K562 (cell line): ENCODE results near the gene SPINK9. TPM values are rescaled to one million over a fixed set of nuclear protein-coding genes. Genes with fewer than 3 reads are reported as not detected.

Experiments used
- ATAC-seq: fragments of 200-7000 bp; cut with Tn5 transposase; 3 replicates; pipeline ENCODE4 v1.9.1; 2020; ENCODE audit warnings: moderate library complexity
- BruUV-seq: library from RNA; stranded (reverse); fragments of 400-500 nt; replicated peaks from 2 replicates; lab custom pipeline; 2021; lab: Mats Ljungman, UMichigan
- CTCF ChIA-PET: fragments of 300-600 bp; formaldehyde crosslinking; extraction: SDS; loops from one replicate; lab custom pipeline; 2021; ENCODE audit warnings: low intra/inter-chr PET ratio; lab: Yijun Ruan, JAX
- POLR2A ChIA-PET: fragments of 300-600, 350-650 bp; sonication (Branson Sonifier 250); formaldehyde crosslinking; extraction: SDS; loops from one replicate; lab custom pipeline; 2021; ENCODE audit warnings: antibody characterized with exemption, inconsistent platforms; lab: Yijun Ruan, JAX
- DNase-seq, 4 experiments: peaks; one replicate each; pipeline versions ENCODE4 v3.0.0 to v3.0.0-alpha.2; 2011 to 2018; ENCODE audit warnings: low spot score in 3 of 4, mixed read lengths in 3 of 4; ENCODE audit errors: extremely low read depth in 1 of 4
- FAIRE-seq: peaks from 2 replicates; lab custom pipeline; 2011; peaks lifted over from hg19 to GRCh38; lab: Jason Lieb, UNC
- H2AFZ ChIP-seq: 2 replicates; pipeline ENCODE4 v1.6.0; 2011; ENCODE audit warnings: low read depth, low read length, control low read depth, inconsistent platforms
- H3K27ac ChIP-seq: fragments of 200-600 bp; 3 replicates; pipeline ENCODE4 v1.8.0; 2011; ENCODE audit warnings: low read depth, mild to moderate bottlenecking, control low read depth, inconsistent platforms, low read length, moderate library complexity, mixed read lengths; ENCODE audit errors: extremely low read depth
- H3K27me3 ChIP-seq, 2 experiments: fragments of 300-600 bp in 1 of 2; 2 replicates in 1 of 2; 3 replicates in 1 of 2; pipeline versions ENCODE4 v1.6.0 to v1.8.0; 2011; ENCODE audit warnings: inconsistent platforms in 2 of 2, low read length in 2 of 2, mild to moderate bottlenecking in 1 of 2, mixed read lengths in 1 of 2, moderate library complexity in 1 of 2; ENCODE audit not compliant: control insufficient read depth in 2 of 2, insufficient read depth in 2 of 2
- H3K36me3 ChIP-seq: fragments of 300-600 bp; 3 replicates; pipeline ENCODE4 v1.8.0; 2011; ENCODE audit warnings: mild to moderate bottlenecking, low read length, inconsistent platforms; ENCODE audit not compliant: control insufficient read depth, insufficient read depth
- H3K4me1 ChIP-seq, 2 experiments: fragments of 200-600 bp in 1 of 2; replicated peaks in 1 of 2; 2 replicates in 1 of 2; 3 replicates in 1 of 2; pipeline versions ENCODE4 v1.5.1 to v1.8.0; 2011; ENCODE audit warnings: inconsistent platforms in 2 of 2, low read length in 2 of 2, mild to moderate bottlenecking in 1 of 2, mixed read lengths in 1 of 2, moderate library complexity in 1 of 2; ENCODE audit not compliant: control insufficient read depth in 2 of 2, insufficient read depth in 2 of 2
- H3K4me2 ChIP-seq: 2 replicates; pipeline ENCODE4 v1.6.1; 2011; ENCODE audit warnings: low read length, control low read depth, inconsistent platforms, mixed read lengths; ENCODE audit not compliant: insufficient read depth
- H3K4me3 ChIP-seq: fragments of 200-600 bp; sonication (generic), shearing (Covaris generic); 2 replicates; pipeline ENCODE4 v1.5.1; 2016; ENCODE audit warnings: control low read depth, inconsistent platforms
- H3K79me2 ChIP-seq: fragments of 200-600 bp; 3 replicates; pipeline ENCODE4 v1.8.0; 2011; ENCODE audit warnings: low read length, inconsistent platforms; ENCODE audit not compliant: control insufficient read depth, insufficient read depth
- H3K9ac ChIP-seq, 2 experiments: 2 replicates each; pipeline versions ENCODE4 v1.6.0 to v1.6.1; 2011; ENCODE audit warnings: low read depth in 2 of 2, low read length in 2 of 2, control low read depth in 1 of 2, inconsistent platforms in 1 of 2, mild to moderate bottlenecking in 1 of 2, mixed read lengths in 1 of 2; ENCODE audit not compliant: insufficient read depth in 1 of 2
- H3K9me1 ChIP-seq: one replicate; pipeline ENCODE4 v1.6.0; 2011; ENCODE audit warnings: inconsistent platforms, mild to moderate bottlenecking, low read length, moderate library complexity; ENCODE audit not compliant: control insufficient read depth, insufficient read depth
- H3K9me3 ChIP-seq: replicated peaks from 2 replicates; pipeline ENCODE4 v1.5.1; 2011; ENCODE audit warnings: low read depth, low read length, inconsistent platforms; ENCODE audit not compliant: control insufficient read depth, insufficient read depth
- H4K20me1 ChIP-seq: replicated peaks from 2 replicates; pipeline ENCODE4 v1.6.1; 2011; ENCODE audit warnings: low read length, inconsistent platforms, mixed read lengths; ENCODE audit not compliant: control insufficient read depth, insufficient read depth
- BACH1 ChIP-seq: fragments of 200-800 bp; sonication (Bioruptor generic); IDR thresholded peaks from 2 replicates; pipeline ENCODE4 v1.6.1; 2016; ENCODE audit warnings: missing genetic modification characterization, missing compliant biosample characterization
- CBX1 ChIP-seq: sonication (generic); IDR thresholded peaks from 2 replicates; pipeline ENCODE4 v1.6.1; 2016; ENCODE audit warnings: antibody characterized with exemption, low read depth, mild to moderate bottlenecking
- ILF3 ChIP-seq: fragments of 450-650 bp; IDR thresholded peaks from 2 replicates; pipeline ENCODE4 v1.6.1; 2018; ENCODE audit warnings: antibody characterized with exemption, mild to moderate bottlenecking, moderate library complexity, borderline replicate concordance
- LARP7 ChIP-seq: fragments of 450-650 bp; IDR thresholded peaks from 2 replicates; pipeline ENCODE4 v1.6.1; 2016
- MEF2A ChIP-seq: IDR thresholded peaks from 2 replicates; pipeline ENCODE4 v1.6.1; 2011; ENCODE audit warnings: low read depth, mild to moderate bottlenecking, low read length, moderate library complexity; ENCODE audit not compliant: control insufficient read depth
- SIN3B ChIP-seq: fragments of 450-650 bp; IDR thresholded peaks from 2 replicates; pipeline ENCODE4 v1.6.1; 2017; ENCODE audit warnings: low read depth, mild to moderate bottlenecking, moderate library complexity
- SRSF1 ChIP-seq: fragments of 200-400 bp; formaldehyde crosslinking; IDR thresholded peaks from 2 replicates; pipeline ENCODE4 v1.6.1; 2017; ENCODE audit warnings: mild to moderate bottlenecking, low read depth, low read length, moderate library complexity
- WHSC1 ChIP-seq: IDR thresholded peaks from one replicate; pipeline ENCODE4 v1.6.1; 2012; ENCODE audit warnings: low read length, control low read depth, inconsistent platforms
- ZBTB17 ChIP-seq: fragments of 450-650 bp; formaldehyde crosslinking; IDR thresholded peaks from 2 replicates; pipeline ENCODE4 v1.4.0; 2020; ENCODE audit warnings: mild to moderate bottlenecking
- ZNF384 ChIP-seq: IDR thresholded peaks from 2 replicates; pipeline ENCODE4 v1.6.1; 2012; ENCODE audit warnings: low read depth, low read length, improper control_type of control experiment
- WGBS: fragments of 100-300 bp; shearing (Covaris generic); methylation state at CpG from one replicate; pipeline ENCODE4 v1.1.6; 2016; ENCODE audit warnings: low coverage, mixed read lengths; ENCODE audit not compliant: insufficient coverage; ENCODE audit errors: missing lambda C conversion rate; 5-methylcytosine and 5-hydroxymethylcytosine counted together
- in situ Hi-C: fragments of 300-500 bp; cut with MboI; formaldehyde crosslinking; loops from 4 replicates; pipeline ENCODE4 v1.15.0; 2018; ENCODE audit warnings: inconsistent platforms, mixed read lengths
- intact Hi-C: fragments of 100-400 bp; cut with micrococcal nuclease; formaldehyde crosslinking; loops from 2 replicates; pipeline ENCODE4 v1.14.2; 2022
- polyA plus RNA-seq, 8 experiments: library from polyadenylated mRNA; depleted of rRNA in 4 of 8; stranded (reverse) in 5 of 8; unstranded in 3 of 8; fragments of >200 nt; fragmentation: Nextera tagmentation in 2 of 8; fragmentation: Illumina TruSeq in 1 of 8; extraction: Ambion mirVana in 2 of 8; extraction: Trizol in 1 of 8; gene quantifications; 2 replicates each; pipeline versions ENCODE4 v1.2.1 to v1.2.3, GENCODE V29; 2011 to 2014; ENCODE audit warnings: inconsistent platforms in 1 of 8, missing spikeins in 1 of 8
- total RNA-seq, 7 experiments: library from RNA; depleted of rRNA in 6 of 7; stranded (reverse); fragments of >200 nt in 6 of 7; fragmentation: Illumina TruSeq in 2 of 7; extraction: Trizol in 2 of 7; gene quantifications; 2 replicates each; pipeline versions ENCODE4 v1.2.1 to v1.2.3, GENCODE V29; 2011 to 2021; ENCODE audit warnings: low replicate concordance in 1 of 7
- TF ChIP-seq, protein P1 (sequence below): fragments of 250-450 bp; sonication (Bioruptor Pico); IDR thresholded peaks from 2 replicates; pipeline ENCODE4 v1.4.0; 2020; ENCODE audit warnings: mild to moderate bottlenecking, moderate library complexity
- TF ChIP-seq, protein P2 (sequence below): fragments of 450-650 bp; IDR thresholded peaks from one replicate; pipeline ENCODE4 v1.6.1; 2018; ENCODE audit warnings: mild to moderate bottlenecking, moderate library complexity; ENCODE audit not compliant: partially characterized antibody

The SPINK9 gene
- total and polyA plus RNA-seq, 9 of the 15 experiments (the other 6 are each of a cell fraction or from before 2014, with no cell fraction given) = not detected

DNA sequence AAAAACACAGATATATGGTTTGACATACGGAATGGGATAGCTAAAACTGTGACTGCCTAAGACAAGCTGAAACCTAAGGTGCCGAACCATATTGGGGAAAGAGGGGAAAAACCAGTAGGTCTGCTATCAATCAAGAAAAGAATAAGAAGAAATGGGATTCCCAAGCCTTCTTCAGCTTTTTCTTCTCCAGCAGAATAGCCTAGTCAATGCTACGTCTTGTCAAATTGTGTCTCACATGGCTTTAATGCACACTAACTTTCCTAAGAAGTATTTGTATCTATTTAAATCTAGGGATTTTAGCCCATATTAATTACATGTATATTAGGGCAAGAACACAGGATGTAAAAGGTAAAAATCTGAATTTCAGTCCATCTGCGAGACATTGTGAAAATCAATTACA lies 47.6 kb downstream of the SPINK9 start:
- peak overlapping the region; percentile 98 for H2AFZ ChIP-seq
- peak overlapping the region; percentile 83 for H3K4me3 ChIP-seq
- no peaks in the 10 kb centered on the region for H3K9me1 ChIP-seq
- intact Hi-C loops (loop anchor here (5.0 kb wide), 1 partner anchor 304 kb away; no protein-coding TSS in a partner anchor), in situ Hi-C loops (no loop called here)
- ChIA-PET POLR2A (no interaction called here), CTCF (no interaction called here)
- BruUV-seq = no TSS peak
- no peak for FAIRE-seq
- no peaks in the 10 kb centered on the region; the same call in 1 of the 2 replicates for H4K20me1 ChIP-seq
- peaks cover 36% of the 10 kb centered on the region for H3K79me2 ChIP-seq
- no peaks in the 10 kb centered on the region for H3K27me3 ChIP-seq
- ATAC-seq = no peak
- H3K36me3 ChIP-seq = peaks cover 9% of the 10 kb centered on the region
- H3K9me3 ChIP-seq = no peaks in the 10 kb centered on the region
- peaks cover 7 to 17% of the 10 kb centered on the region in 2 experiments; a peak in 3 of 5 replicates for H3K4me1 ChIP-seq
- 89% methylated on average over 4 of the region's 4 CpGs for WGBS
- peak overlapping the region; percentile 90; the same call in 1 of the 3 replicates for H3K27ac ChIP-seq
- TF ChIP-seq BACH1 (tag) (0 out of 2 replicates have a peak, but pooled peaks have one; percentile 23), ZBTB17 (no peak), ILF3 (no peak)
- H3K9ac ChIP-seq = peak overlapping the region in 1 of 2 experiments; percentile 98; a peak in 2 of 4 replicates
- H3K4me2 ChIP-seq = peak overlapping the region; percentile 100
- DNase-seq = no peak

DNA sequence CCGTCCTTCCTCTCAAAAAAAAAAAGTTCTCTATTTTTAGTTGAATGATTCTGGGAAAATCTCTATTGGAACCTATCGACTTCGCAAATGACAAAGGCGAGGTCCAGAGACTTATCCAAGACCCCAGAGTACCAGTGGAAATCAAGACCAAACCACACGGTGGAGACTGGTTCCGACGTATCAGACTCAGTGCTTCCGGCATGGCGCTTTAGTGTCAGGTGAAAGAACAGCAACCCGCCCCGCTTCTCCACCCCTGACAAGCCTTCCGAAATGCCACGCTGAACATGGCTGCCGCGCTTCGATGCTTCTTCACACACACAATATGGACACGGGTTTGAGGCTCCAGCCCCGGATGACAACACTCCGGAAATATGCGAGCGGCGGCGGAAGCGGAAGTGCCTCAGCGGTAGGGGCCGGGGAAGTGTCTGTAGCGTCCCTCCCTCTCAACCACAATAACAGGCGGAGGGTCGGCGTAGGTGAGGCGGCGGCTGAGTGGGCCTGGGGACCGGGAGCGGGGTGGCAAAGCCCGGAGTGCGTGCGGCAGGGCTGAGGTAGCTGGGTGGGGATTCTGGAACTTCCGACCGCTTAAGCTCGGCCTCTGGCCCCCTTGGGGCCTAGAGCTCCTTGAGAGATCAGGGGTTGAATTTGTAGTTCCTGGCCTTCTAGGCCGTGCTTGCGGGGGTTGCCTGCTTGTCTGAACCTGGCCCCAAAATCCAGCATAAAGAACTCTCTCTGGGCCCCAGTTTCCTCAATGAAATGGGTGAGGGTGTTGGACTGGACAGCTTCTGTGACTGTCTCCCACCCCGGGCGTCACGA lies 48.4 kb downstream of the SPINK9 start, which contains the start of gene FBXO38:
Gene FBXO38, plus strand, starts transcription at position 395 of the 816 bp plus-strand sequence. CDS start 10,819 bp downstream, outside the sequence.
- Histone ChIP-seq H3K4me3 (peak within 1 kb of the TSS; percentile 83), H4K20me1 (no peaks in the 10 kb centered on the region; the same call in 1 of the 2 replicates), H3K9me1 (no peaks in the 10 kb centered on the region), H3K9ac (peak within 1 kb of the TSS; percentile 97 to 98), H3K9me3 (no peaks in the 10 kb centered on the region), H3K79me2 (peaks cover 44% of the 10 kb centered on the region), H3K36me3 (peaks cover 13% of the 10 kb centered on the region), H2AFZ (peak within 1 kb of the TSS; percentile 98), H3K27me3 (no peaks in the 10 kb centered on the region), H3K4me1 (peaks cover 7 to 17% of the 10 kb centered on the region in 2 experiments; a peak in 3 of 5 replicates), H3K27ac (peak within 1 kb of the TSS; percentile 90), H3K4me2 (peak within 1 kb of the TSS; percentile 100)
- peak; percentile 99 for FAIRE-seq
- peak; percentile 99 for ATAC-seq
- POLR2A ChIA-PET = interaction anchor here (0.7 to 1.5 kb wide), 5 partner anchors 9 to 1980 kb away, joined by 3 to 9 read pairs (median 4); no protein-coding TSS in a partner anchor
- CTCF ChIA-PET = no interaction called here
- WGBS = under 1% methylated on average over 45 of the region's 45 CpGs
- in situ Hi-C loops (no loop called here), intact Hi-C loops (loop anchor here (5.0 kb wide), 1 partner anchor 304 kb away; no protein-coding TSS in a partner anchor)
- TSS peak; percentile 61 for BruUV-seq
- DNase-seq = peak; percentile 93 to 98 (median 94)
- TF ChIP-seq SIN3B = peak; percentile 69; the same call in 1 of the 2 replicates
- TF ChIP-seq ZNF384 = no peak; the same call in 1 of the 2 replicates
- TF ChIP-seq SRSF1 = no peak
- TF ChIP-seq CBX1 = no peak
- TF ChIP-seq, protein P1, sequence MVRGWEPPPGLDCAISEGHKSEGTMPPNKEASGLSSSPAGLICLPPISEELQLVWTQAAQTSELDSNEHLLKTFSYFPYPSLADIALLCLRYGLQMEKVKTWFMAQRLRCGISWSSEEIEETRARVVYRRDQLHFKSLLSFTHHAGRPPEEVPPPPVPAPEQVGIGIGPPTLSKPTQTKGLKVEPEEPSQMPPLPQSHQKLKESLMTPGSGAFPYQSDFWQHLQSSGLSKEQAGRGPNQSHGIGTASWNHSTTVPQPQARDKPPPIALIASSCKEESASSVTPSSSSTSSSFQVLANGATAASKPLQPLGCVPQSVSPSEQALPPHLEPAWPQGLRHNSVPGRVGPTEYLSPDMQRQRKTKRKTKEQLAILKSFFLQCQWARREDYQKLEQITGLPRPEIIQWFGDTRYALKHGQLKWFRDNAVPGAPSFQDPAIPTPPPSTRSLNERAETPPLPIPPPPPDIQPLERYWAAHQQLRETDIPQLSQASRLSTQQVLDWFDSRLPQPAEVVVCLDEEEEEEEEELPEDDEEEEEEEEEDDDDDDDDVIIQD = no peak
- no peak for TF ChIP-seq LARP7
- TF ChIP-seq WHSC1 = no peak
- TF ChIP-seq, protein P2, sequence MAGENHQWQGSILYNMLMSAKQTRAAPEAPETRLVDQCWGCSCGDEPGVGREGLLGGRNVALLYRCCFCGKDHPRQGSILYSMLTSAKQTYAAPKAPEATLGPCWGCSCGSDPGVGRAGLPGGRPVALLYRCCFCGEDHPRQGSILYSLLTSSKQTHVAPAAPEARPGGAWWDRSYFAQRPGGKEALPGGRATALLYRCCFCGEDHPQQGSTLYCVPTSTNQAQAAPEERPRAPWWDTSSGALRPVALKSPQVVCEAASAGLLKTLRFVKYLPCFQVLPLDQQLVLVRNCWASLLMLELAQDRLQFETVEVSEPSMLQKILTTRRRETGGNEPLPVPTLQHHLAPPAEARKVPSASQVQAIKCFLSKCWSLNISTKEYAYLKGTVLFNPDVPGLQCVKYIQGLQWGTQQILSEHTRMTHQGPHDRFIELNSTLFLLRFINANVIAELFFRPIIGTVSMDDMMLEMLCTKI = no peak
- TF ChIP-seq MEF2A = no peak
